ENCODE data around the gene AP3B1.

Gene AP3B1

DNA sequence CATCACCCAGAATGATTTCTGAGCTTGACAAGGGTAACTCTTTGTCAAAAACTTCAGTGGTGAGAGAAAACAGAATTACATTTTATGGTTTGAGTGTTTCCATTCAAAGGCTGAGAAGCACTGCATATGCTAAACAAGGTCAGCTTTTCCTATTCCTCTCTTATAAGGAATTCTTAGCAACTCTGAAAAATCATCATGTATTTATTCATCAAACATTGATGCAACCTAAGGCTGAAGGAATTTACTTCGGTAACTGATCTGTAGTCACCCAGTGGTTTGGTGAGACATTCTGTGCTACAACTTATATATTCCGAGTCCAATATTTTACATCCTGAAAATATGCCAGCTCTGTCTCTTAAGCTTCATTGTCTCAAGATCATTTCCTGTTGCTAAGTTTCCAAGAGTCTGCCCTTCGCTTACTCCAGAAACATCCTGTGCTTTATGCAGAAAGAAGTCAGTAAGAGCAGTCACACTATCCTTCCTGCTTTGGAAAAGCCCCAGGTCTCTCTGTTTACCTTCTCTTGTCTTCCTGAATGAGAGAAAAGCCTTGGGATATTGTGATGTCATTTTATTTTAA, 341.8 kb downstream of the AP3B1 start:
- Histone ChIP-seq H3K36me3 (ENCODE audit: insufficient read depth, low read length) (no peaks in the 10 kb centered on the region), H3K27me3 (ENCODE audit: insufficient read depth, low read length) (peaks cover 58% of the 10 kb centered on the region), H3K4me3 (ENCODE audit: low read length) (no peak overlapping the region), H2AFZ (ENCODE audit: low read depth, low read length) (no peak overlapping the region), H3K9me3 (ENCODE audit: low read length) (peaks cover 4% of the 10 kb centered on the region), H3K4me1 (ENCODE audit: insufficient read depth, low read length) (no peaks in the 10 kb centered on the region)

All from neuron (in vitro differentiated cells).